ENCODE data around the gene MTM1.

Gene MTM1

DNA sequence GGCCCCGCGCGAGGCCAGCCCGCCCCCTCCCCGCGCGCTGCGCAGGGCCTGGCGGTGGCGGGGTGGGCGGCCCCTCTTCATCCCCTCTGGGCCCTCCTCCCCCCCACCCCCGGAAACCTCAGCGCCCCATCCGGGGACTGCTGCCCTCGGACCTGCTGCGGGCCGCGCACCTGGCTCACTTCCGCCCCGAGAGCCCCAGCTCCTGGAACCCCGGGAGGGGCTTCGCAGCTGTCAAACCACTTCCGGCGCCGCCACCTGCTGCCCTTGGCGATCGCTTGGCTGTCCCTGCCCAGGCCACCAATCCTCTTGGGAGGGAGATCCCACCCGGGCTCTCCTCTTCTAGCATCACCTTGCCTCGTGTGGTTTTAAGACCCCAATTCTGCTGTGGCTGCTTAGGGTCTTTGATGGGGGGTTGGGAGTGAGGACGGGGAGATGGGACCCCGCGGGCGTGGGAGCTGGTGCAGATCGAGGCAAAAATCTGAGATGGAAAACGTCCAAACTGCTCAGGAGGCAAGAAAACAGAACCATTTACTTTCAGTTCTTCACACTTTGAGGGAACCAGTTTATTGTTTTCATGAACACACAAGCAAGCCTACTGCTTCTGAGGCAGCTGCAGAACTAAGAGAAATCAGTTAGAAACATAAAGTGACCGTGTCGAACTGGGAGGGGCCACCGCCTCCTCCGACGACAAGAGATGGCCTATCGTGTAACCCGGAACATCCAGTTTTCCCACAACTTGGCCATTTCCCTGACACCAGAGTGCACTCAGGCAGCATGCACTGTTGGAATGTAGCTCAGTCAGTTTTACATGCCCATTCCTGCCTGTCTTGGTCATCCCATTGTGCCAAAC is 125.5 kb downstream of the MTM1 start:
- Histone ChIP-seq H3K4me1 (ENCODE audit: low read length) (peaks cover 51% of the 10 kb centered on the region), H3K4me3 (ENCODE audit: low read length) (peak overlapping the region; percentile 94), H3K9ac (ENCODE audit: low read length) (peak overlapping the region; percentile 94), H4K20me1 (ENCODE audit: insufficient read depth, low read length) (peaks cover 29% of the 10 kb centered on the region), H3K27me3 (ENCODE audit: low read depth, low read length) (no peaks in the 10 kb centered on the region), H3K36me3 (replicated peaks; ENCODE audit: low read depth, low read length) (peaks cover 13% of the 10 kb centered on the region), H2AFZ (ENCODE audit: low read depth, low read length) (no peak overlapping the region; the same call in 1 of the 2 replicates), H3K4me2 (ENCODE audit: low read length) (peak overlapping the region; percentile 99), H3K79me2 (ENCODE audit: low read length) (peaks cover 55% of the 10 kb centered on the region), H3K27ac (ENCODE audit: low read length) (peak overlapping the region; percentile 99), H3K9me3 (ENCODE audit: insufficient read depth, low read length) (no peaks in the 10 kb centered on the region)
- TF ChIP-seq, protein P1, sequence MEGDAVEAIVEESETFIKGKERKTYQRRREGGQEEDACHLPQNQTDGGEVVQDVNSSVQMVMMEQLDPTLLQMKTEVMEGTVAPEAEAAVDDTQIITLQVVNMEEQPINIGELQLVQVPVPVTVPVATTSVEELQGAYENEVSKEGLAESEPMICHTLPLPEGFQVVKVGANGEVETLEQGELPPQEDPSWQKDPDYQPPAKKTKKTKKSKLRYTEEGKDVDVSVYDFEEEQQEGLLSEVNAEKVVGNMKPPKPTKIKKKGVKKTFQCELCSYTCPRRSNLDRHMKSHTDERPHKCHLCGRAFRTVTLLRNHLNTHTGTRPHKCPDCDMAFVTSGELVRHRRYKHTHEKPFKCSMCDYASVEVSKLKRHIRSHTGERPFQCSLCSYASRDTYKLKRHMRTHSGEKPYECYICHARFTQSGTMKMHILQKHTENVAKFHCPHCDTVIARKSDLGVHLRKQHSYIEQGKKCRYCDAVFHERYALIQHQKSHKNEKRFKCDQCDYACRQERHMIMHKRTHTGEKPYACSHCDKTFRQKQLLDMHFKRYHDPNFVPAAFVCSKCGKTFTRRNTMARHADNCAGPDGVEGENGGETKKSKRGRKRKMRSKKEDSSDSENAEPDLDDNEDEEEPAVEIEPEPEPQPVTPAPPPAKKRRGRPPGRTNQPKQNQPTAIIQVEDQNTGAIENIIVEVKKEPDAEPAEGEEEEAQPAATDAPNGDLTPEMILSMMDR (IDR thresholded peaks at IDR 0.05; ENCODE audit: low read depth, low read length): no peak
- no peak for TF ChIP-seq EZH2phosphoT487 (IDR thresholded peaks at IDR 0.05; ENCODE audit: low read depth)

DNA sequence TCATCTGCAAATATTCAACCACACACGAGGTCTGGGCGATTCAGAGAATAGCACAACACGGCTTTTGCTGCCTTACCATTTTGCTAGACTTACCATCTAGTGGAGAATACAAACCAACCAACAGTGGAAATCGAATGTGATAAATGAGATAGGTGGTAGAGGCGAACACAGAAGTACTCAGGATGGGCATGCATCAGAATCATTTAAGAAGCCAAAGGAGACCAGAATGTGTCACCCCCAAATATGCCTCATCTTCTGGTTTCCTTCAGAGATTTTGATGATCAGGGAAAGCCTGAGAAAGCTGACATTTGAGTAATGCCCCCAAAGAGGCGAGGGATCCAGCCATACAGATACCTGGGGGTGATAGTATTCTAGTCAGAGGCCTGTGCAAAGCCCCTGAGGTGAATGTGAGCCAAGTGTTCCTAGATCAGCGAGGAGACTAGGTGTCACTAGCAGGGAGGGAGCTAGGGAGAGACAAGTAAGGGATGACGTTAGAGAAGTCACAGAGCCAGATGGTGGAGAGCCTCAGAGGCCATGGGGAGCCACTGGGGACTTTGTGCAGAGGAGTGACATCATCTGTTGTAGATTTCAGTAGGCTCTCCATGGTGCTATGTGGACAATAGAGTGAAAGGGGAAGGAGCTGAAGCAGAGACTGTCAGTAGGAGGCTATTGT is 126.5 kb downstream of the MTM1 start:
- no peak overlapping the region for H2AFZ ChIP-seq (ENCODE audit: low read depth, low read length)
- H3K4me1 ChIP-seq (ENCODE audit: low read length): peaks cover 60% of the 10 kb centered on the region
- peak overlapping the region; percentile 94 for H3K9ac ChIP-seq (ENCODE audit: low read length)
- H3K9me3 ChIP-seq (ENCODE audit: insufficient read depth, low read length): no peaks in the 10 kb centered on the region
- H3K27me3 ChIP-seq (ENCODE audit: low read depth, low read length): no peaks in the 10 kb centered on the region
- peaks cover 33% of the 10 kb centered on the region for H4K20me1 ChIP-seq (ENCODE audit: insufficient read depth, low read length)
- H3K4me2 ChIP-seq (ENCODE audit: low read length): peak overlapping the region; percentile 99
- H3K36me3 ChIP-seq (replicated peaks; ENCODE audit: low read depth, low read length): peaks cover 17% of the 10 kb centered on the region
- peak overlapping the region; percentile 99 for H3K27ac ChIP-seq (ENCODE audit: low read length)
- H3K79me2 ChIP-seq (ENCODE audit: low read length): peaks cover 64% of the 10 kb centered on the region
- TF ChIP-seq, protein P1 (IDR thresholded peaks at IDR 0.05; ENCODE audit: low read depth, low read length): no peak
- TF ChIP-seq EZH2phosphoT487 (IDR thresholded peaks at IDR 0.05; ENCODE audit: low read depth): no peak
- H3K4me3 ChIP-seq (ENCODE audit: low read length): peak overlapping the region; percentile 94

DNA sequence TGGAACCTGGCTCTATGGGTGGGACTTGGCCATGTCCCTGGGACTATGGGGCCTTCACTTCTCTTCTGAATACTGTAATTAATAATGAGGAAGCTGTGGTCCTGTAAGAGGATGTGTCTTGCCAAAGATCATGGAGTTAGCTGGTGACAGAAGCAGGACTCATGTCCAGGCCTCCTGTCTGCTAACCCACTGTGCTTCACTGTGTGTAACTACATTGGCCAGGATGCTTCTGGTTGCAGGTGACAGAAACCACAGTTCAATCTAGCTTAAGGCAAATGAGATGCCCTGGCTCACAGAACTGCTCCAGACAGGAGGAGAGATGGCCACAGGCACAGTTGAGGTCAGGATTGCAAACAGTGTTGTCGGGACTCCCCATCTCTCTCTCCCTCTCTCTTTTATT is 127.9 kb downstream of the MTM1 start:
- no peak overlapping the region for H2AFZ ChIP-seq (ENCODE audit: low read depth, low read length)
- no peak for TF ChIP-seq EZH2phosphoT487 (IDR thresholded peaks at IDR 0.05; ENCODE audit: low read depth)
- TF ChIP-seq, protein P1 (IDR thresholded peaks at IDR 0.05; ENCODE audit: low read depth, low read length): no peak
- H3K4me3 ChIP-seq (ENCODE audit: low read length): peak overlapping the region; percentile 94
- H3K9ac ChIP-seq (ENCODE audit: low read length): peak overlapping the region; percentile 32; the same call in 1 of the 2 replicates
- peaks cover 66% of the 10 kb centered on the region for H3K4me1 ChIP-seq (ENCODE audit: low read length)
- H3K27me3 ChIP-seq (ENCODE audit: low read depth, low read length): no peaks in the 10 kb centered on the region
- peaks cover 40% of the 10 kb centered on the region for H4K20me1 ChIP-seq (ENCODE audit: insufficient read depth, low read length)
- H3K9me3 ChIP-seq (ENCODE audit: insufficient read depth, low read length): no peaks in the 10 kb centered on the region
- peaks cover 28% of the 10 kb centered on the region for H3K36me3 ChIP-seq (replicated peaks; ENCODE audit: low read depth, low read length)
- peak overlapping the region; percentile 99 for H3K4me2 ChIP-seq (ENCODE audit: low read length)
- peaks cover 75% of the 10 kb centered on the region for H3K79me2 ChIP-seq (ENCODE audit: low read length)
- peak overlapping the region; percentile 61 for H3K27ac ChIP-seq (ENCODE audit: low read length)

DNA sequence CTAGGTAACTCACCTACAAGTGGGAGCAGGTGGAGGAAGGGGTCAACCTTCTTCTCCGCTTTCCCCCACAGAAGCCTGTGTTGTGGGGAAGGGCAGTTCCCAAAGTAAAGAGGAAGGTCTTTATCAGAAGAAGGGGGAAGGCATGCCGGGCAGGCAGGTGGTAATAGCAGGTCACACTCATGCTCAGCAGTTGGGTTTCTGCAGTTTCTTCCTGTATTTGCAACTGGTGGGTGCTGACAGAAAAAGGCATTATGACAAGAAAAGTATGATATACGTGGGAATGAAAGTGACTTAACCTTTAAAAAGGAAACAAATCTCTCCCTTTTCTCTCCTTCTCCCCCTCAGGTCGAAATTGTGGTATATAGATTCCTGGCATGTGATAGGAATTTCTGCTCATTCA is 128.4 kb downstream of the MTM1 start:
- Histone ChIP-seq H3K4me1 (ENCODE audit: low read length) (peaks cover 61% of the 10 kb centered on the region), H3K9me3 (ENCODE audit: insufficient read depth, low read length) (no peaks in the 10 kb centered on the region), H3K4me2 (ENCODE audit: low read length) (peak overlapping the region; percentile 99), H2AFZ (ENCODE audit: low read depth, low read length) (no peak overlapping the region), H3K79me2 (ENCODE audit: low read length) (peaks cover 77% of the 10 kb centered on the region), H4K20me1 (ENCODE audit: insufficient read depth, low read length) (peaks cover 40% of the 10 kb centered on the region), H3K36me3 (replicated peaks; ENCODE audit: low read depth, low read length) (peaks cover 30% of the 10 kb centered on the region), H3K27ac (ENCODE audit: low read length) (peak overlapping the region; percentile 61), H3K4me3 (ENCODE audit: low read length) (peak overlapping the region; percentile 94; the same call in 1 of the 2 replicates), H3K9ac (ENCODE audit: low read length) (no peak overlapping the region), H3K27me3 (ENCODE audit: low read depth, low read length) (no peaks in the 10 kb centered on the region)
- TF ChIP-seq, protein P1 (IDR thresholded peaks at IDR 0.05; ENCODE audit: low read depth, low read length): no peak
- no peak for TF ChIP-seq EZH2phosphoT487 (IDR thresholded peaks at IDR 0.05; ENCODE audit: low read depth)

Measured in OCI-LY3 (cell line).